Colon (tissue), 2 donors: Measurements from ENCODE around the gene KRT6A.

Experiments
- FAIRE-seq: peaks from 2 replicates; lab custom pipeline; 2012; peaks lifted over from hg19 to GRCh38; lab: Jason Lieb, UNC
- donor health status: control.
- donor health status: control.

The KRT6A gene

DNA sequence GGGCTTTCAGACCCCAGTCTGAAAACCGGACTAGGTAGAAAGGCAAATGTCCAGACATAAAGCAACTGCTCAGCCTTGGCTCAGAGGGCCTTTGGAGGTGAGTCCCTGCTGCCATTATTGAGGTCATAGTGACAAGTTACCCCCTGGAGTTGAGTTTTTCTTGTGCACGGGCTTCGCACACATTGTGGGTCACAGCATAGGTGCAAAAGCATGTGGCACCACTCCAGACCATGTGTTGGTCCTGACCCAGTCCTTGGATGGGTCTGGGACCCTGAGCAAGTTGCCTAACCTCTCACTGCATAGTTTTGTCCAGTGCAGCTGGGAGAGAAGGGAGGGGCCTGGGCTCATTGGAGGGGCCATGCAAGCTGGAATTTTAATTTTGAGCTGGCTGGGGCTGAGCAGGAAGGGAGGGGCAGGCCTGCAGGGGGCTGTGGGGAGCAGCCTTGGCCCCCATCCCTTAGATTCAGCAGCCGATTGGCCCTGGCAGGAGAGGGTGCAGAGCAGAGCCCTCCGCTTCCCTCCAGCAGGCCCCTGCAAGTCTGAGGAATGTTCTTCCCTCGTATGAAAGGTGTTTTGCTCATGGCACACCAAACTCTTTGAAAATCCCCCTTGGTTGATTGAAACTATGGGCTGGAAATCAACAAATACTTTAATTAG, 31.3 kb upstream of the KRT6A start:
- FAIRE-seq, result no peak

DNA sequence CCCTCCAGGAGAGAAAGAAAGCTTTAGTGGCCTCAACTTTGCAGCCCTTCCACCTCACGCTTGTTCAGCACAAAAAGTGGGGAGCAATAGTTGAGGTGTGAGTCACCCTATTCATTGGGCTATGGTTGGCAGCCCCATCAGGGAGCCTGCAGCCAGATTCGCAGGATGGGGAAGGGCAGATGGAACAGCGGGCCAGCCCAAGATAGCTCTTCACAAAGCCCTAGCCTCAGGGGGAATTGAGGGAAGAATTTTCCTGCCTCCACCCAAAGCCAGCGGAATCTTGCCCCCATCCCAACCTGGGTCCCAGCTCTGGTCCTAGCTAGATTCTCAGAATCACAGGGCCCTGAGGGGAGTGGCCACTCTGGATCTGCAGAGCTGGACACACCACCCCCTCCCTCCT, 30.8 kb upstream of the KRT6A start:
- no peak for FAIRE-seq

DNA sequence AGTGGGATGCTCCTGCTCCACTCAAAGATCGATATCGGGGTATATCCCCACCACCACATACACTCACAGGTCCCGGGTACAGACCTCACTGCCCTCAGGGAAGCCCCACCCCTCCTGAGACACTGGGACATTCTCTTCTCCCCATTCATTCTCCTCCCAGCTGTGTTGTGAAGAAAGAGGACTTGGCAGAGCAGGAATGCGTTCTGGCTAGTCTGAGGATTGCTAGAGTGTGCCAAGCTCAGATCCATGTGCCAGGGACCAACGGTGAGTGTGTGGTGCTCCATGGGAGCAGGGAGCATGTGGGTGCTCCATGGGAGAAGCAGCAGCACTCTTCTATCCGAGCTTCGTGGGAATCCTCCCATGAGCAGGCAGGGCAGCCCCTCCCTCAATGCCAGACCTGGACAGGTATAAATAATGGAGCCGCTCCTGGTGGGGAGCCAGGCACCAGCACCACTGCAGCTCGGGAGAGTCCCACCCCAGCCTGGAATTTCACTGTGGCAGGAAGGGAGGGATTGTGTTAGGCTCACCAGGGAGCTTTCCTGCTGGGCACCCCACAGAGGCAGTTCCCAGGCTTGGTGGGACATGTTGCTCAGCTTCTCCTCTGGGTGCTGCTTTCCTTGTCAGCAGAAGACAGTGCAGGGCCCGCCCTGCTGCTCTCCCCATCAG, 29.4 kb upstream of the KRT6A start:
- FAIRE-seq, result no peak

DNA sequence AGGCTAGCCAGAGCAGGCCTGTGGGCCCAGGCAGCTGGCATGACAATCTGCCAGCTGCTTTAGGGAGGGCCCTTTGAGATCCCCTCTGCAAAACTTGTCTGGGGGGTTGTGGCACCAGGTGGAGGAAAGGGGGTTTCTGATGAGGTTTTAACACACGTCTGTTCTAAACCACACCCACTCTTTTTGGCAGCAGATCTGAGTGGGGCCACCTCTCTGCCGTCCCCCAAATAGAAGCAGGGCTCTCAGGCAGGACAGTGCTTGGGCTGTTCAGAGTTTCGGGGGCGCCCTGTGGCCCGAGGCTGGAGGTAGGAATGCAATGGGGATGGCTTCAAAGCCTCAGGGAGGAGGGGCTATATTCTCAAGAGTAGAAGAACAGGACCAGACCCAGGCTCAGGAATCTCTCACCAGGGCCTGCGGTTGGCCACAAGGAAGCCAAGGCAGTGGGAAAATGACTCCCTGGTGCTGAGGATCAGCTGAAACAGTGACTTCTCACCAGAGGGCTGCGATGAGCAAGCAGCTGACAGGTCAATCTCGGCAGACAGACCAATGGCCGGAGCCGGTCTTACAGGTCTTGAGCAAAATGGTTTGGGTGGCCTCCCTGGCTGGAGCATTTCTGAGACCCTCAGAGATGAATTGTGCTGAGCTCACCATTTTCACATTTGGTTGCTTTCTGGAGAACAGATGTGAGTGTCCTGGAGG, 28.7 kb upstream of the KRT6A start:
- FAIRE-seq, result no peak

DNA sequence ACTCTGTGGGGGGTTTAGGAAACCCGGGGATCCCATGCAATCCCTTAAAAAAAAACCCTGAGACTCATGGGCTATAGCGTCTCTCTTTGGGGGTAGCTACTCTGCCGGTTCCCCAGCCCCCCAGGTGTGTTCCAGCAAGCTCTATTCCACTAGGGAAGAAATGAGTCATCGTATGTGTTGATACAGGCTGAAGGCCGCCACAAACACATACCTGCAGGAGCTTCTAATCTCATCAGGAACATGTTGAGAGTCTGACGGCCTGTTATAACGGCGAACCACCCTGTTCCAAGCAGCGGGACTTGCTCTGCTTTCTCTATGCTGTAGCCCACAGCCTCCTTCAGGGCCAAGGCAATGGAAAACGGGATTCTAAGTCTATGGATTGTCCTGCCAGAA, 28.1 kb upstream of the KRT6A start:
- FAIRE-seq, result no peak

DNA sequence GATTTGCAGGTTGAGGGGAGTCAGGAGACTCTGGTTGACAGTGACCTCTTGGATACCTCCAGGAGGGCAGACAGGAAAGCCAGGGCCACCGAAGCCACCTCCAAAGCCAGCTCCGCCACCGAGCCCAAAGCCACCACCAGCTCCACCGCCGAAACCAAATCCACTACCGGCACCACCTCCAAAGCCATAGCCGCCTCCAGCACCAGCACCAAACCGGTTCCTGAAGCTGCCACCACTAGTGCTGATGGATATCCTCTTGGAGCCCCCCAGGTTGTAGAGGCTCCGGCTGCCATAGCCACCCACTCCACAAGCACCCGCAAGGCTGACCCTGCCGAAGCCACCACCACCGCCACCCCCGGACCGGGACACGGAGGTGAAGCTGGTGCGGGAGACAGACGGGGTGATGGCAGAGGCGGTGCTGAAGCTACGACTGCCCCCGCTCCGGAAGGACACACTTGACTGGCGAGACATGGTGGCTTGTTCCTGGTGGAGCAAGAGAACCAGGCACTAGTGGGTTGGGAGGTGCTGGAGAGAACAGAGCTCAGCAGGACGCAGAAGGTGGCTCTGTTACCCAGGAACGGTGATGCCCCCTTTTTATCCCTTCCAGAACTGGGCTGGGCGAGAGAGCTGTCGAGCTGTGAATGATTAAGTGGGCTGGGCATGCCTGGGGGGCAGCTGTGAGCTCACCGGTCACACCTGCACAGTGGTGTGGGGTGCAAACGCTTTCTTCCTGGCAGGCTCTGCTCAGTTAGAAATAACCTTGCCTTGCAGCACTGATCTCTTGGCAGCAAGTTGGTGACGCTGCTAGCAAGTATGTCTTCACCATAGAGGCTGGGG, 27.0 kb upstream of the KRT6A start, which contains the start of gene KRT5:
TSS of gene KRT5 (minus strand) at position 569 of the 837 bp plus-strand sequence. CDS start at position 471, 98 bp downstream.
- FAIRE-seq, result no peak

DNA sequence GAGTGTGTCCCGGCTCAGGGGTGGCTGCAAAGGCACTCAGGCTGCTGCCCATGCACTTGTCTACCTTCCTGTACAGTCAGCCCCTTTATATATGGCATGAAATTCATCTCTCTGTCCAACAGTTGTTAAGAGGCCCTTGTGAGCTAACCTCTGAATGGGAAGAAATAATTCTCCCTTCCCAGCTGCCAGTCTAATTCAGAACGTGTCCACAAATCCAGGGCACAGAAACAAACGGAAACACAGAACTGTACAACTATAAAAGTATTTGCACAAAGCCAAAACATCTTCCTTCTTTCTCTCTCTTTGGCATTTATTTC, 26.3 kb upstream of the KRT6A start:
- FAIRE-seq, result no peak

DNA sequence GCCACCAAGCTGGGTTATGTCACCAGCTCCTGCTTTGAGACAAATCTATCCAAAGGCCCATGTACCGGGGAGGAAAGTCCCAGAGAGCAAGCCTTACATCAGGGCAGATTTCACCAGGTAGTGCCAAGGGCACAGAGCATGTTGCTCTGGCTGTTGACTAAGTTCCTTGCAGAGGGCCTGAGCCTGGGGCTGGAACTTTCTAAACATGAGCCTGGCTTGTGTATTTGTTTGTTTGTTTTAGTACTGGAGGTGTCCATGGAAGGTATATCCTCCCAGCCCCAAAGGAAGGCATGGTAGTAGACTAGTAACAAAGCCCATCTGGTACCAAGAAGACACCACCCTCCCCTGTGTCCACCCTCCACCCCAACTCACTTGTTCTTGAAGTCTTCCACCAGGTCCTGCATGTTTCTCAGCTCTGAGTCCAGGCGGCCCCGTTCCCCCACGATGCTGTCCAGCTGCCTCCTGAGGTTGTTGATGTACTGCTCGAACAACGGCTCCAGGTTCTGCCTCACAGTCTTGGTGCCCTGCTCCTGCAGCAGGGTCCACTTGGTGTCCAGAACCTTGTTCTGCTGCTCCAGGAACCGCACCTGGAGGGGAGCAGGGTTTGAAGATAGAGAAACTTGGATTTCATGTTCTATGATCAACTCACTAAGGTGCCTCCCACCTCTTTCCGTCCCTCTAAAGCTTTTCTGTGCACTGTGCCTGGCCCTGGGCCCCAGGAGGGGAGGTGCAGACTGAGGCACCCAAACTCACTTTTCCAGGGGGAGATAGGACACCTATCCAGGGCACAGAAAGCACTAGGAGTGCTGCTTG, 25.7 kb upstream of the KRT6A start:
- FAIRE-seq, result no peak

DNA sequence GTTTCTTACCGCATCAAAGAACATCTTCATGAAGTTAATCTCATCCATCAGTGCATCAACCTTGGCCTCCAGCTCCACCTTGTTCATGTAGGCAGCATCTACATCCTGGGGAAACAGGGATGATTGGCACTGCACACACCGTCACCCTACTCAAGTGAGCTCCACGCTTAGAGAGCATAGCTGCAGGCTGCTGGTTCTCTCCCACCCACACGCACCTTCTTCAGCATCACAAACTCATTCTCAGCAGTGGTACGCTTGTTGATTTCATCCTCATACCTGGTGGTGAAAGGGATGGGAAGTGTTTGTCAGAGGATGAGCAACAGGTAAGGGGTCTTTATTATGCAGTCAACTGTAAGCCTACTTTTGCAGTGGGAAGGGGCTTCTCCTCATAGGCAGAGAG, 24.8 kb upstream of the KRT6A start:
- FAIRE-seq, result no peak

DNA sequence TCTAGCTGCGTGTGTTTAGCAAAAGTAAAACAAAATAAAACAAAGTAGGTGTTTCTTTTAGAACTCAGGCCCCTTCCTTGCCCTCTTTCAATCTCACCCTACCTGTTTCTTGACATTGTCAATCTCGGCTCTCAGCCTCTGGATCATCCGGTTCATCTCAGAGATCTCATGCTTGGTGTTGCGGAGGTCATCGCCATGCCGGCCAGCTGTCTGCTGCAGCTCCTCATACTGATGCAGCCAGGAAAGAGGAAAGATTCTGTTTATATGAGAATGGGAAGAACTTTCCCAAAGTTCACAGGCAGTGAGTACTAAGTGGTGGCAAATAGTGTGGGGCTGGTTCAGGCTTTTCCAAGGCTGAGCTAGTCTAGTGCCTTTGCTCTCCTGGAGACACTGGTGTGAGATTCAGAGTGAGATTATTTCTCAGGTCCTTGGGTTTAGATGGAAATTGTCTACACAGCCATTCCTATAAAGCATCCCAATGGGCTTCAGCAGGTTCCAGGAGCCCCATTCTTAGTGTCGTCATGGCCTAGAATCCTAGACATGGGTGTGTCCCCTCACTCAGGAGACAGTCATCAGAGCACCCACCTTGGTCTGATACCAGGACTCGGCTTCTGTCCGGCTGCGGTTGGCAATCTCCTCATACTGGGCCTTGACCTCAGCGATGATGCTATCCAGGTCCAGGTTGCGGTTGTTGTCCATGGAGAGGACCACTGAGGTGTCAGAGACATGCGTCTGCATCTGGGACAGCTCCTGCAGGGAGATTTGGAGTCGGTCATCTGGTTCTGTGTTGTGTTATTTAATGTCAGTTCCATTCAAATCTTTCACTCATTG, 24.2 kb upstream of the KRT6A start:
- no peak for FAIRE-seq

DNA sequence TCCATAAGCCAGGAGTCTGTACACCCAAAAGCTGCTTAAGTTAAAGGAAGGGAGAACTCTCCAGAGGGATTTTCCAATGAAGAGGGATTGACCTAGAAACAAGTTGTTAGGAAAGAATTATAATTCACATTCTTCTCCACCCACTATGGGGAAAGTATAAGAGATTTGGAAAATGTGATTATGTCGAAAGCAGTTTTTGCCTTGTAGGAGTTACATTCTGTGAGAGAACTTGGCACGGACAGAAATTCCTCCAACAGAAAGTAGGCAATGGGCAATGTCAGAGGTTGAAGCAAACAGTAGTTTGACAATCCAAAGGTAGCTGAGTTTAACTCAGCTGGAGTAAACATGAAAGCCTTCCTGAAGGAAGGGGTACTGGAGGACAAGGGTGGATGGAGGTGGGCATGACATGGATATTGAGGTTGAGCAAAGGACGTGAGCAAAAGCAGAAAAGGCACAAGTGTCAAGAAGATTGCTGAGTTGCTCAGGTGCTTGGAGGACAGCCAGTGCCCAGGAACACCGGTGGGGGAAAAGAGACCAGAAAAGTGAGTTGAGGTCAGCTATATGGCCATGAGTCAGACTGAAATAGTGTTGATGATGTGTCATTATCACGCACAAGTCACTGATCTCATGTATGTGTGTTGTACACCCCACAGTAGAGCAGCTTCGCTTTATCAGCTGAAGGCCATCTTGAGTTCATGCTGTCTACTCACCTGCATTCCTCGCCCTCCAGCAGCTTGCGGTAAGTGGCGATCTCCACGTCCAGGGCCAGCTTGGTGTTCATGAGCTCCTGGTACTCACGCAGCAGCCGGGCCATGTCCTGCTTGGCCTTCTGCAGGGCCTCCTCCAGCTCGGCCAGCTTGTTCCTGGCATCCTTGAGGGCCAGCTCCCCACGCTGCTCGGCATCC, 23.1 kb upstream of the KRT6A start:
- no peak for FAIRE-seq

DNA sequence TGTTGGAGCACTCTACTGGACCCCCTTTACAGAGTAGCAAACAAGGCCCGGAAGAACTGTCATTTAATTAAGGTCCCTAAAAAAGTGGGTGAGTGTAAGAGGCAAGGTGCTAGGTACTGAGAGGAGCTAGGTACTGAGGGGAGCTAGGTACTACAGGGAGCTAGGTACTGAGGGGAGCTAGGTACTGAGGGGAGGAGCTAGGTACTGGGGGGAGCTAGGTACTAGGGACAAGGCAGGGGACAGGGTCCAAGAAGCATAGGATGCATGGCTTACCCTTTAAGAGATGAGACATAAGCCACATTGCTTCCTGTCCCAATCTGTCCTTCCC, 22.2 kb upstream of the KRT6A start:
- no peak for FAIRE-seq

DNA sequence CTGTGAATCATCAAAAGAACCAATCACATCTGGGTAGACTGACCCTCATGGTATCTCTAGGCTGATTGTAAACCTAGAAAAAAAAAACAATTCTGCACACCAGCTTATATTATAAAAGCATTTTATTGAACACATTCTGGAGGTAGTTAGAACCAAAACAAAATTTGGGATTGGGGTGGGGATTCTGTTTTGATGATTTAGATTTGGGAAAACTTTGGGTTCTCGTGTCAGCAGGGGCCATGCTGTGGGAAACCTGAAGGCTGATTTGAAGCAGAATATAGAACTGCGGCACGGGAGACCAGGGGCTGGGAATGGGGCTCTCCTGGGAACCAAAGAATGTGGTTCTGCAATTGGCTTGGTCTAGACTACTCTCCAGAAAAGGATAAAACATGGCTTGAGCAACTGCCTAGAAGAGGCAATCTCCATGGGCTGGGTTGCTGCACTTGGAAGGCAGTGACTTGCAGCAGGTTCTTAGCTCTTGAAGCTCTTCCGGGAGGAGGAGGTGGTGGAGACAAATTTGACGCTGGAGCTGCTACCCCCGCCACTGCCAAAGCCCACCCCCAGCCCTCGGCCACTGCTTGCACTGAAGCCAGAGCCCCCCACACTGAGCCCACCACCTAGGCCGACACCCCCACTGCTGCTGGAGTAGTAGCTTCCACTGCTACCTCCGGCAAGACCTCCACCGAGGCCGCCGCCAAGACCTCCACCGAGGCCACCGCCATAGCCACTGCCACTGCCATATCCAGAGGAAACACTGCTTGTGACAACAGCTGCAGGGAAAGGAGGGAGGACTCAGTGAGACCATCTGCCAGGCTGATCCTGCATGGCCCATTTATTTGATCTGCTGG, 21.6 kb upstream of the KRT6A start:
- FAIRE-seq, result no peak

DNA sequence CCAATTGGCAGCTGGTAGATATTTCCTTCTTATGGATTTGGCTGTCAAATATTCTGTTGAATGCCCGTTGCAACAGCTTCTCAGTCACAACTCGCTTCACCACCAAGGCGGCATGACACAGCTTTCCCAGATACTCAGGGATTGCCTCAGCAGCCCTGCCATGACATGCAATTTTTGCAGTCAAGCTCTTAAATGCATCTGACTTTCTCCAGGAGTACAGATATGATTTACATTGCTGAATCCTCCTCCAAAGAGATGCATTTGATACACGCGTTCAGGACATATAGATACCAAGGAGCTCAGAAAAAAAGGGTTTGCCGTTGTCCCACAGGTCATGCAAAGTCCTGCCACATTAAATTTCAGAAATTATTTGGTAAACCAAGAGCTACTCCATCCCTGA, 20.7 kb upstream of the KRT6A start:
- FAIRE-seq, result no peak

DNA sequence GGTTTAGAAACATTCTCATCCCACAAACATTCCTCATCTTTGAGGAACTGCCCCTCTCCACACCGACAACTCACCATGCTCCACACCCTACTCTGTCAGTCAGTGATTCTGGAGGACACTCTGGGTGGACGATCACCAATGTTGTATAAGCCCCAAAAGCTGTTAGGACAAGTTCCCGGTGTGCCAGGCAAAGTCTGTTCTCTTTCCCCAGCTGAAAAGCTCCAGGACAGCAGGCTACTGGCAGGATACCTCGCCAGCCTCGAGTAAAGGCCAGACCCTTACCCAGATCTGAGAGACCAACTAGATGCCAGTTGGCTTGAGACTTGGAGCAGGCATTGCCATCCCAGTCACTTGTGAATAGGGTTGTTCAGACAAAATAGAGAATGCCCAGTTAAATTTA, 15.2 kb upstream of the KRT6A start:
- FAIRE-seq, result no peak

DNA sequence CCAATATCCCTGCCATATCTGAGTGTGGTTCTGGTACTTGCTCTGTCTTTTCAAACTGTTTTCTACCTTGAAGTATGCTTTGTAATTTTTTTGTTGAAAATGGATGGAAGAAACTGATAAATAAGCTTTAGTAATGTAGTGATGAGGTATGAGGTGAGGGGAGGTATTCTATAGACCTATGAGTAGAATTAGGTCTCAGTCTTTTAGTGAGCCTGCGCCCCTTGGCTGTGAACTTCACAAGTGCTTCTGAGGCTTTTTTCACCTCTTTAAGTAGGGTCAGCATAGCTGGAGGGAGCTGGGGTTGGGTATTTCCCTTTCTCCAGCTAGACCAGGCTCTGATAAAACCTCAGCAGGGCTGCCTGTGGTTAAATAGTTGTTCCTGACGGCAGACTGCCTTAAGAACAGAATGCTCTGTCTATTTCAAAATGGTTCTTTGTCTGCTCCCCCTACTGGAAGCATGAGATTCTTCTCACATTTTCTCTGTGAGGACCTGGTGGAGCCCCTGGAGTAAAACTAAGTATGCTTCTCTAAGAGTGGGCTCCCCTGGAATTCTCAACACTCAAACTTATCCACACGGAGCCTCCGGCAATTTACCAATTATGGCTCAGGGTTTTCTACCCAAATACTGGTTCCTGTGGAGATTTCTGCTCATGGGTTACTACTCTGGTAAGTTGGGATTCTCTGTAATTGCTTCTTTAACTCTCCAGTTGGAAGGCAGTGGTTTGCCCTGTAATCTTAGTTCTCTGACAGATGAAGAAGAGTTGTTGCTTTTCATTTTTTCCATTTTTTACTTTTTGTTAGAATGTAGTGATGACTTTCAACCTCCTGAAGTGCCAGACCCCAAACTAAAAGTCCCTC, 14.0 kb upstream of the KRT6A start:
- FAIRE-seq, result no peak

DNA sequence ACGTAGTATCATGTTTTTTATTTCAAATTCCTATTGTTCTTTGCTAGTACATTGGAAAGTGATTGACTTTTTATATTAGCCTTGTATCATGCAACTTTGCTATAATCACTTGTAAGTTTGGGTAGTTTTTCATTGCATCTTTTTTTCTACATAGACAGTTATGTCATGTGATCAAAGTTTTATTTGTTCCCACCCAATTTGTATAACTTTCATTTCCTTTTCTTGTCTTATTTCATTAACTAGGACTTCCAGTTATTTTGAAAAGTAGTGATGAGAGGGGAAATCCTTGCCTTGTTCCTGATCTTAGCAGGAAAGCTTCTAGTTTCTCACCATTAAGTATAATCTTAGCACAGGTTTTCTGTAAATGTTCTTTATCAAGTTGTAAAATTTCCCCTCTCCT, 9.8 kb upstream of the KRT6A start:
- FAIRE-seq, result no peak

DNA sequence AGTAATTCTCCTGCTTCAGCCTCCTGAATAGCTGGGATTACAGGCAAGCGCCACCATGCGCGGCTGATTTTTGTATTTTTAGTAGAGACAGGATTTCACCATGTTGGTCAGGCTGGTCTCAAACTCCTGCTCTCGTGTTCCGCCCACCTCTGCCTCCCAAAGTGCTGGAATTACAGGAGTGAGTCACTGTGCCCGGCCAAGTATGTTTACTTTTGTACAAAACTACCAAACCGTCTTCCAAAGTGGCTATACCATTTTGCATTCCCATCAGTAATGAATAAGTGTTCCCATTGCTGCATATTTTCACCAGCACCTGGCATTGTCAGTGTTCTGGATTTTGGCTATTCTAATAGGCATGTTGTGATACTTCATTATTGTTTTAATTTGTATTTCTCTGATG, 8.4 kb upstream of the KRT6A start:
- no peak for FAIRE-seq
